Astrocyte (in vitro differentiated cells and primary cell): ENCODE measurements around the gene AKAP13.
"Not testable (repeated sequence)": the region's sequence is repeated elsewhere in the genome, so short reads cannot be mapped to it uniquely, and the experiment has no call there.

Experiments used
- CTCF ChIP-seq: IDR thresholded peaks from 2 replicates; pipeline ENCODE4 v1.5.1; 2011; ENCODE audit warnings: low read depth, mild to moderate bottlenecking, inconsistent platforms, low read length, moderate library complexity; ENCODE audit not compliant: insufficient read depth
- EZH2 ChIP-seq: IDR thresholded peaks from 2 replicates; pipeline ENCODE4 v1.6.1; 2012; ENCODE audit warnings: mild to moderate bottlenecking, low read length, inconsistent platforms; ENCODE audit not compliant: insufficient read depth

GRCh38 chr15:85665677-85666076 lies 285.3 kb downstream of the AKAP13 start:
- not testable (repeated sequence) for TF ChIP-seq CTCF, EZH2
